H1 (cell line): Measurements from ENCODE around the gene SYMPK.

Experiments
- EZH2 ChIP-seq: fragments of 200-600 bp; sonication (generic); IDR thresholded peaks from 2 replicates; pipeline ENCODE4 v1.7.1; 2012; ENCODE audit warnings: low read depth, mild to moderate bottlenecking, moderate library complexity, low read length, inconsistent platforms; ENCODE audit not compliant: severe bottlenecking
- MAFK ChIP-seq: IDR thresholded peaks from 2 replicates; pipeline ENCODE4 v1.6.1; 2012; ENCODE audit warnings: low read depth, mild to moderate bottlenecking, improper control_type of control experiment, low read length
- POLR2A ChIP-seq, 2 experiments: IDR thresholded peaks; 1 replicate in 1 of 2; 2 replicates in 1 of 2; pipeline ENCODE4 v1.6.1; 2011; ENCODE audit warnings: low read depth in 2 of 2, low read length in 2 of 2, mild to moderate bottlenecking in 2 of 2; ENCODE audit errors: control extremely low read depth in 1 of 2
- POLR2AphosphoS5 ChIP-seq: IDR thresholded peaks from 2 replicates; pipeline ENCODE4 v1.6.1; 2011; ENCODE audit warnings: low read depth, low read length
- RAD21 ChIP-seq, 2 experiments: IDR thresholded peaks in 1 of 2; conservative IDR thresholded peaks in 1 of 2; 2 replicates each; pipeline ENCODE4 v1.6.1; 2011; ENCODE audit warnings: low read depth in 2 of 2, low read length in 2 of 2, improper control_type of control experiment in 1 of 2, inconsistent platforms in 1 of 2, mild to moderate bottlenecking in 1 of 2, moderate library complexity in 1 of 2
- RBBP5 ChIP-seq: IDR thresholded peaks from 2 replicates; pipeline ENCODE4 v1.7.1; 2012; ENCODE audit warnings: low read depth, mild to moderate bottlenecking, inconsistent platforms, low read length, moderate library complexity, borderline replicate concordance
- RXRA ChIP-seq: IDR thresholded peaks from 2 replicates; pipeline ENCODE4 v1.6.1; 2011; ENCODE audit warnings: low read depth, mild to moderate bottlenecking, low read length, moderate library complexity; ENCODE audit not compliant: insufficient read depth
- TF ChIP-seq, protein P1 (sequence below), 3 experiments: IDR thresholded peaks; 1 replicate in 2 of 3; 2 replicates in 1 of 3; pipeline versions ENCODE4 v1.5.1 to v1.6.1; 2011; ENCODE audit warnings: low read length in 3 of 3, mild to moderate bottlenecking in 3 of 3, inconsistent platforms in 2 of 3, low read depth in 1 of 3, moderate library complexity in 1 of 3; ENCODE audit not compliant: insufficient read depth in 1 of 3; ENCODE audit errors: control extremely low read depth in 1 of 3

DNA sequence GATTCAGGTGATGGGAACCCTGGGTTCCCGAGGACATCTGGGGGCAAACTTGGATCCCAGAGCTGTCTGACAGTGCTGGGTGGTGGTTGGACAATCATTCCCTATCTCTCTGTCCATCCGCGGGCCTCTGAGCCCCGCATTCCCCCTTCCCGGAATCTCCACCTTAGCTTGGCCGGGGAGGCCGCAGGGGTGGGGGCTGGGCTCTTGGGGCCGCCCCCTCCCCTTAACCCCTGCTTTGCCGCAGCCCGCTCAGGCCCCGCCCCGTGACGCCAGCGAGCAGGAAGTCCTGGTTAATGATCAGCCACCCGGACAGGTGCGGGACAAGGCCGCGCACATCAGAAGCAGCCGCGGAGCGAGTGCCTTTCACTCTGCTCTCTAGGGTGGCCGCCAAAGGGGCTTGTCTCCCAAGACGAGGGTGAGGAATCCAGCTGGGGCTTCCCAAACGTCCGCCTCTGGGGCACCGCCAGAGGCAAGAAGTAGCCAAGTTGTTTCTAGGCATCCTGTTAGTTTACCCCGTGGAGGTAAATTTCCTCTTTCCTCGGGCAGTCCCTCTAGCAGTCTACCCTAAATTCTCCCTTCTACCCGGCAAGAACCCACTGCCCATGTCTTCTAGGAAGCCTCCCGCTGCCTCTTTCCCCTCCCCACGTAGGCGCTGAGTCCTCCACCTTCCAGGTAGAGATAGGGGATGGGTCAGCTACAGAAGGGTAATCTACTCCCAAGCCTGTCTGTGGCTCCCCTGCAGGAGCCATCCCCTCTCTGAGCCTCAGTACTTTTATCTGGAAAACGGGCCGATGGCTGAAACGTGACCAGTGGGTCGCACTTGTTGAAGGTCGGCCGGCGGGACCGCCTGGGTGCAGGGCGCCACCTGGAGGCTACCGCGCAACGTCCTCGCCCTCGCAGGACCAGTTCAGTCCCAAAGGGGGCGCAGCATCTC, 20.0 kb upstream of the SYMPK start:
- TF ChIP-seq, protein P1, sequence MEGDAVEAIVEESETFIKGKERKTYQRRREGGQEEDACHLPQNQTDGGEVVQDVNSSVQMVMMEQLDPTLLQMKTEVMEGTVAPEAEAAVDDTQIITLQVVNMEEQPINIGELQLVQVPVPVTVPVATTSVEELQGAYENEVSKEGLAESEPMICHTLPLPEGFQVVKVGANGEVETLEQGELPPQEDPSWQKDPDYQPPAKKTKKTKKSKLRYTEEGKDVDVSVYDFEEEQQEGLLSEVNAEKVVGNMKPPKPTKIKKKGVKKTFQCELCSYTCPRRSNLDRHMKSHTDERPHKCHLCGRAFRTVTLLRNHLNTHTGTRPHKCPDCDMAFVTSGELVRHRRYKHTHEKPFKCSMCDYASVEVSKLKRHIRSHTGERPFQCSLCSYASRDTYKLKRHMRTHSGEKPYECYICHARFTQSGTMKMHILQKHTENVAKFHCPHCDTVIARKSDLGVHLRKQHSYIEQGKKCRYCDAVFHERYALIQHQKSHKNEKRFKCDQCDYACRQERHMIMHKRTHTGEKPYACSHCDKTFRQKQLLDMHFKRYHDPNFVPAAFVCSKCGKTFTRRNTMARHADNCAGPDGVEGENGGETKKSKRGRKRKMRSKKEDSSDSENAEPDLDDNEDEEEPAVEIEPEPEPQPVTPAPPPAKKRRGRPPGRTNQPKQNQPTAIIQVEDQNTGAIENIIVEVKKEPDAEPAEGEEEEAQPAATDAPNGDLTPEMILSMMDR (IDR thresholded peaks at IDR 0.05; ENCODE audit: control extremely low read depth in 1 of 3, insufficient read depth in 1 of 3, low read depth in 1 of 3, low read length in 3 of 3) = peak; percentile 99 to 100 (median 100)
- TF ChIP-seq POLR2A (IDR thresholded peaks at IDR 0.05; ENCODE audit: control extremely low read depth in 1 of 2, low read depth in 2 of 2, low read length in 2 of 2) (peak; percentile 37 to 61), RBBP5 (no peak; the same call in 1 of the 2 replicates), POLR2AphosphoS5 (peak; percentile 61; the same call in 1 of the 2 replicates), RXRA (no peak), EZH2 (no peak), MAFK (no peak), RAD21 (IDR thresholded peaks at IDR 0.05 in 1 of 2, conservative IDR thresholded peaks at IDR 0.05 in 1 of 2; ENCODE audit: low read depth in 2 of 2, low read length in 2 of 2) (peak; percentile 81 to 86)
